UCSD-AML1 (cell line): ENCODE results near the gene EML1.

Experiments
- DNase-seq: peaks from one replicate; lab custom pipeline; 2025; ENCODE audit not compliant: unreplicated experiment; lab: John Stamatoyannopoulos, UW

Gene EML1

GRCh38 chr14:99952453-99952852 is 159.2 kb downstream of the EML1 start:
- no peak for DNase-seq

GRCh38 chr14:99955826-99956455 is 162.7 kb downstream of the EML1 start:
- DNase-seq, result no peak

GRCh38 chr14:99958380-99958779 is 165.2 kb downstream of the EML1 start:
- DNase-seq, result no peak

- DNase-seq, result no peak
Measured at GRCh38 chr14:99961826-99962518, 168.8 kb downstream of the EML1 start.

GRCh38 chr14:99964979-99965378 is 171.8 kb downstream of the EML1 start:
- no peak for DNase-seq

- no peak for DNase-seq
Measured at GRCh38 chr14:99966037-99966835, 173.0 kb downstream of the EML1 start.

GRCh38 chr14:99966912-99967311 is 173.7 kb downstream of the EML1 start:
- DNase-seq, result no peak

GRCh38 chr14:99968191-99968920 is 175.1 kb downstream of the EML1 start:
- DNase-seq, result no peak

- no peak for DNase-seq
Measured at GRCh38 chr14:99968941-99969340, 175.7 kb downstream of the EML1 start.

- DNase-seq, result no peak
Measured at GRCh38 chr14:99969673-99970322, 176.6 kb downstream of the EML1 start.

GRCh38 chr14:99971087-99971940 is 178.1 kb downstream of the EML1 start:
- peak; percentile 65 for DNase-seq

GRCh38 chr14:99971941-99972747 is 178.9 kb downstream of the EML1 start:
- DNase-seq, result no peak

- no peak for DNase-seq
Measured at GRCh38 chr14:99972748-99973466, 179.7 kb downstream of the EML1 start.

GRCh38 chr14:99975190-99975589 is 182.0 kb downstream of the EML1 start:
- DNase-seq, result no peak

GRCh38 chr14:99976021-99976420 is 182.8 kb downstream of the EML1 start:
- no peak for DNase-seq

GRCh38 chr14:99976681-99977080 is 183.5 kb downstream of the EML1 start:
- DNase-seq, result no peak

GRCh38 chr14:99980299-99980698 is 187.1 kb downstream of the EML1 start:
- no peak for DNase-seq

GRCh38 chr14:99981806-99982205 is 188.6 kb downstream of the EML1 start:
- DNase-seq, result no peak
